Measurements from ENCODE around the gene INPP4B.

INPP4B gene

DNA sequence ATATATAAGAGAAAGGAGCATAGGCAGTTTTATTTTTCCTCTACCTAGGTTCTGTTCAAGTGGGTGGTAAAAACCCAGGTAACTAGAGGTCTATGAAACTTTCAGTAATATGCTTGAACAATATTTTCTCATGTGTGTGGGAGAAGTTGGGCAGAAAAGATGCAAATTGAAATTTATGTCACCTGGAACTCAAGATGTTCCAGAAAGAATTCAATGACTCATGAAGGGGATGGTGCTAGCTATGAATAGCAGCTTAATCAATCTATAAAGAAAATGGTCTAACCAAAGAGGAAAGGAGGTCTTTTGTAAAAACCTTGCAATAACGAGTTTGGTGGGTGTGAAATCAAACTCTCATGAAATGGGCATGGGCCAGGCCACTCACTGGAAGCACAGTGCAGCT is 263.8 kb downstream of the INPP4B start:
- DNase-seq (ENCODE audit: low read depth in 3 of 3): no peak

DNA sequence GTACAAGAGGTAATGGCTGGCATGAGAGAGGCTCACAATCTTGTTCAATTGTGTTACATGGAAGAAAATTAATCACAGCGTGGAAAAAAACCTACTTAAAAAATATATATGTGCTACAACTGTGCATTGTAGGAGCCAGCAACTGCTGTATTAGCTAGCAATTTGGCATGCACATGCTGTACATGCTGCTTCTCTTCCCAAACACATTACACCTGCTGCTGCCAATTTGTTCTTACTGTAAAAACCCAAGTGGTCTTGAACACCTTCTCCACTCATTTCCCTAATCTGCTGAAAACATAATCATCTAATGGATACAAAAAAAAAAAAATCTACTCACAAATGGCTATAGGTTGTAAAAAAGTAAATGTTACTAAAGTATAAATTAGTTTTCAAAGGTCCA is 264.2 kb downstream of the INPP4B start:
- DNase-seq (ENCODE audit: low read depth in 3 of 3): no peak

DNA sequence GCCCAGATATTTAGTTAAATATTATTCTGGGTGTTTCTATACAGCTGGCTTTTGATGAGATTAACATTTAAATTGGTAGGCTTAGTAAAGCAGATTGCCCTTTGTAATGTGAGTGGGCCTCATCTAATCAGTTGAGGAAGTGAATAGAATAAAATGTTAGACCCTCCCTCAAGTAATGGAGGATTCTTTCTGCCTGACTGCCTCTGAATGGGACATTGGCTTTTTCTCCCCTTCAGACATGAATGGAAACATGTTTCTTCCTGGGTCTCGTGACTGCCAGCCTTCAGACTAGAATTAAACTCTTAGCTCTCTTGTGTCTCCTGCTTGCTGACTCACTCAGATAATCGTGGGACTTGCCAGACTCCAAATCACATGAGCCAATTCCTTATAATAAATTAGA is 266.7 kb downstream of the INPP4B start:
- DNase-seq (ENCODE audit: low read depth in 3 of 3): no peak

DNA sequence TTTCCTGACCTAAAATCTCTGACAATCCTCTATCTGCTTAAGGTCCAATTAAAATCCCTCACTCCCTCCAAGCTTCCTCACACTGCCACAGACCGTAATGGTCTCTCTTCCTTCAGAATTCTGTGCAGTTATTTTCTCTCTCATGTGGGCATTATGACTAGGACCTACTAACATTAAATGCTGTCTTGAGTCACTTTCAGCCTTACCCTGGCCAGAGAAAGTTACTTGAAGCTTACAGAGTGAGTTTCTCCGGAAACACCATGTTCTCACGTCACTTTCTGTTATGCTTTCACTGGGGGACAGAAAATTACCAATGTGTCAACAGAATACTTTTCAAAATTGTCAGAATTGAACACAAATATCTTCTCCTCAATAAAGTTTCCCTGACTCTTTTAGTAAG is 271.8 kb downstream of the INPP4B start:
- DNase-seq (ENCODE audit: low read depth in 3 of 3): no peak

DNA sequence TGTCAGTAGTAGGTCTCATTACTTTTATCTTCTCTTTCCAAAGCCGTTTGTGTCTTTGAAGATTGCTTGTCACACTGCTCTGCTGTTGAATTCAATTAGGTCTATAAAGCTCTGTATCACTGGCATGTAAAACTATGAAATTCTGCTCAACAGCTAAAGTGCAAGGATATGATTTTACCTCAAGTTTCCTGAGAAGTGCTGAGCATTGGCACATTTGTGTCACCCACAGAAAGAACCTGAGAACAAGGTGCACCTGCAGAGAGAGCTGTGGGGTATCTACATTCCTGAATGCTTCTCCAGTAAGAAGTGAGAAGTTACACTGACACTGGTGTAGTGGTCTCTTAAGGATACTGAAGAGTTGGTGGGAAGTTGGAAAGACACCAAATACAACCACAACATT is 274.0 kb downstream of the INPP4B start:
- no peak for DNase-seq (ENCODE audit: low read depth in 3 of 3)

DNA sequence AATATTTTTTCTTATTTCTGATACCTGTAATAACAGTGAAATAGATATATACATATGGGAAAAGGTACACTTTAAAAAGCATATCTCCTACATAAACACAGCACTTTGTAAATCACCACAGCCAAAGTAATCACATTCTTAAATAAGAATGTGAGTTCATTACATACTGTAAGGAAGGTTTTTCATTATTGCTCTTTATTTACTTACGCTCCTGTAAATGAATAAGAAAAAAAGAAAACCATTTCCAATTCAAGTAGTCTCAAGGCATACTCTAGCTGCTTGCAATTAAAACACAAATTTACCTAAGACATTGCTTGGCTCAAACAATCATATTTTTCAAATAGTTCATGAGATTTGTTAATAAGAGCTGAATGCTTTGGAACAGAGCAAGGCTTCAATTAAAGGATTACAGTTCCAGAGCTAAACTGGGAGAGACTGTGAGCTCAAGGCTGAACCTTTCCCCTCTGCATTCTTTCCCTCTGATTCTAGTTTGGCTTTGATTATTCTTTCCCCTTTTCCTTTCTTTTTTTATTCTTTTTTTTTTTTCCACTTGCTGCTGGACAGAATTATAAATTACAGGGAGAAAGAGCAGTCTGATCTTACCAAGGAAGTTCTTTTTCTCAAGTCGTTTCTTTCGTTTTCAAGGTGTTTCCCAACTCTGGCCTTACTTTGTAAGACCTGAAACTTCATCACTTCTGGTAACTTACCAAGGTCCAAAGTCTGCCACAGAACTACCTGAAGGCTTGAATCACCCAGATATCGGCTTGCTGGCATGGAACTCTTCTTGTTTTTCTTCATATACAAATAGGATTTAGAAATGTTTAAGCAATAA is 278.3 kb downstream of the INPP4B start:
- no peak for DNase-seq (ENCODE audit: low read depth in 3 of 3)

DNA sequence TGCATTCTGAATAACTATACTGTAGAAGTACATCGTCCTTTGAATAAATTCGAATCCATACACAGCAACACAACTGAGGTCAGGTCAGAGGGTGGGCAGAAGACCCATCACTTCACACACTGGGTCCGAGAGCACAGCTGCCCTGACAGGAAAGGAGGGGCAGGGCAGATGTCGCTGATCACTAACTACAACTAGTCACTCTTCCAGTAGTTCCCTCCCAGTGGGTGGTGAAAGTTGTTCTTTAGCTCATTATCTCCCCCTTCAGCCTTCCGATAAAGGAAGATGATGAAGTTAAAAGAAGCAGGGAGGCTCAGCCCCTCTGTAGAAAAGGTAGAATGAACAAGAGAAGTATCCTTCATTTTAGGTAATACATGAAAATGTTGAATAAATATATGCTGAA is 278.9 kb downstream of the INPP4B start:
- DNase-seq (ENCODE audit: low read depth in 3 of 3): peak; percentile 32 to 42 (median 38)

DNA sequence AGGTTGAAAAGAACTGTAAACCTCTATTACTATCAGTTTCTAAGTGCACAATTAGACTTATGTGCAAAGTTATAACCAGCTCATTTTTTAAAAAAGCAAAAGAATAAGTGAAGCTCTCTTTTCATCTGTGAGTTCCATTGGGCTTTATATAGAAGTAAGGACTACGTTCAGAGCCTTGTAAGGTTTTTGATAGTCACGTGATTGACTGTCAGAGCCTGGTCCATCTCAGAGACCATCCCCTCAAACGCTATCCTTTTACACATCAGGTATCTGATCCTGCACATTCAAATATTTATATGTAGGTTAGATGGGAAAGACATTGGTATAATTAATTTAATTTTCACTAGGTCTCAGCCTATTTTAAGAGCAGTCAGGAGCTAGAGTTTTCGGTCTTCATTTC is 279.3 kb downstream of the INPP4B start:
- no peak for DNase-seq (ENCODE audit: low read depth in 3 of 3)

DNA sequence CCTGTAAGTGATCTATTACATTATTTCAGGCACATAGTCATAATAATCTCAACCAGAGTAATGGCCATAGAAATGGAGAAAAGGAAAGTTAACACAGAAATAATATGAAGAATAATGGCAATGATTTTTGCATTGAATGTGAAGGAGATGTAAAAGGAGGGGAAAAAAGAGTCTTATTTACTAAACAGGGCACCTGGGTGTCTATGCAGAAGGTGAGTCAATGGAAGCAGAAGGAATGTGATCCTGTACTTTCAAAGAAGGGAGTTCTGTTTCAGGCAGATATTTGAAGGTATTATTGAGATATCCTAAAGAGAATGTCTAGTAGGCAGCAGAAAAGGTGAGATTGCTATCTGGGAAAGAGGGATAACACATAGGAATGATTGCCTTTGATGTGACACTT is 279.9 kb downstream of the INPP4B start:
- no peak for DNase-seq (ENCODE audit: low read depth in 3 of 3)

DNA sequence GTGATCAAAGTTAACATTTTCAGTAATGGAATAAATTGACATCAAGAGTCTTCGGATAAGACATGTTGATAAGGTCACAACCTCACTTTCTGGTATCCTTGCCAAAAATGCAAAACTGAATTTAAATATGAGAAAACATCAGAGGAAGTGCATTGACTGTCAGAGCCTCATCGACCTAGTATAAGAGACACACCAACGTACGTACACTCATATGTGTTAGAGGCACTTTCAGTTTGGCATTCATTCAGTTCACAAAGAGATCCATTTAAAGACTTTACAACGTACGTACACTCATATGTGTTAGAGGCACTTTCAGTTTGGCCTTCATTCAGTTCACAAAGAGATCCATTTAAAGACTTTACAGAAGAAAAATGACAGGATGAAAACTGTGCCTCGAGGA is 280.3 kb downstream of the INPP4B start:
- DNase-seq (ENCODE audit: low read depth in 3 of 3): no peak

DNA sequence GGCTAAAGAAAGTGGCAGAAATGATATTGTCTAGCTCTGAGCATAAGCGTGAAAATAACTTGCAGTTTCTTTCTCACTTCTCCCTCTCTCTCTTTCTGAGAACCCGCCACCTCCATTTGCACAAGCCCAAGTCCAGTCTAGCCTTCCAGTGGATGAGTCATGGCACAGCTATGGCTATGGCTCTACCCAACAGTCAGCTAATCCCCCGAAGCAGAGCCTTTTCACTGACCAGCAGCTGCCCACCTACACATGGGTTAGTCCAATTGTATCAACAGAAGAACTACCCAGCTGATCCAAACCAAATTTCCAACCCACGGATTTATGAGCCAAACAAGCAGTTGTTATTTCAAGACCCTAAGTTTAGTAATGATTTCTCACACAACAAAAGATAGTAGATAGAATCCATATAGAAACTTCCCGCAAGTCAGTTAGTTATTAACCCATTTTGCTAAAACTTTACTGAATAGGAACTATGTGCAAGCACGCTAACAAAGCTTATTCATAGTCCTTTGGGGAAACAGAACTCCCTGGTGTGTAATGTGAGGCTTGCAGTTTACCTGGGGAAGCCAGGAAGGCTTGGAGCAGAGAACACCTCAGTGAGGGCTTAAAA is 282.3 kb downstream of the INPP4B start:
- DNase-seq (ENCODE audit: low read depth in 3 of 3): no peak

DNA sequence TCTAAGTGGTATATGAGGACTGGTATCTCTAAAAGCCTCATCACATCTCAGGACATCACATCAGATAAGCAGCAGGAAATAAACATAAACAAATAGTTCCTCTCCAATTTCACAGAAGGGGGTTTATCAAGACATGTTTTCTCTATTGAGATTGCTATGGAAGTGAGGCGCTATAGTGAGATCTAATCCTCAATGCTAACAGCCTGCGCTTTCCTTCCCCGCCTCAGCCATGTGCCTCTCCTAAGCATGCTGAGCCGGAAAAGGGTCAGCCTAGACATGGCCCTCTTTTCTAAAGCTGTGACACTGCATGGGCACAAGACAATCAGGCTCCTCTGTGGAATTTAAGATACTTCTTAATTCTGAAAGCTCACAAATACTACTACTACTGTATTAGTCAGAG is 286.1 kb downstream of the INPP4B start:
- no peak for DNase-seq (ENCODE audit: low read depth in 3 of 3)

DNA sequence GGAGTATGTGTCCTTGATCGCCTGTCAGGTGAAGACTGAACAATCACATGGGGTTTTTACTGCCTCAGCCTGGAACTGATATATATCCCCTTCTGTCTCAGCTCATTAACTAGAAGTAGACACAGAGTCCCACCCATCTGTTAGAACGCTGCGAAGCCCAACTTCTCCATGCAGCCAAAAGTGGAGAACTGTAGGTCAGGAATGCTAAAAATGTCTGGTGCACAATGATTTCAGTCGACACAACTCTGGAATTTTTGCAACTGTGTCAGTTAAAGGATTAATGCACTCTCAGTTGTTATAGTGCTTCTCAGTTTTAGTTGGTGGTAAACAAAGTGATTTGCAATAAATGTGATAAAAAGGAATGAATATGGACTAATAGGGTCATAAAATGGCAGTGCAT is 287.2 kb downstream of the INPP4B start:
- no peak for DNase-seq (ENCODE audit: low read depth in 3 of 3)

DNA sequence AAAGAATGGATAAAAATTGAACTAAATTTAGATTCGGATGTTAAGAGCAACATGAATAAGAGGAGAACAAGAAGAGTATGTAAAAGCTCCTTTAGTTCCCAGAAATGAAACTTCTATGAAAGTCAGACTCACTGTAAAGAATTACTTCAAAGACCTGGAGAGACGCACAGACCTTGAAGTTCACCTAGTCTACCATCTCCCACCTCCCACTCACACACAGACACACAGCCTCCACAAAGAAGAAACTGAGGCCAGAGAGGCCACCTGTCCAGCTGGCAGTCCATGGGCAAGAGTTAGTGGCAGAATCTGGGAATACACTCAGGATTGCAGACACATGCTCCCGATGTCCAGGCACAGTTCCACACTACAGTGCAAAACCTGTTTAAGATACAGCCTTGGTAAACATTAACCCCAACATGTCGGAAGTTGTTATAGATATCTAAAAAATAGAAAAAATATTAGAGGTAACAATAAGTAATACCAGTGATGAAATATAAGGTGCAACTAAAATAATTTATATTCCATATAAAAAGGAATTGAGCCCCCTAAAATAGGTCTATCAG is 288.8 kb downstream of the INPP4B start:
- no peak for DNase-seq (ENCODE audit: low read depth in 3 of 3)

DNA sequence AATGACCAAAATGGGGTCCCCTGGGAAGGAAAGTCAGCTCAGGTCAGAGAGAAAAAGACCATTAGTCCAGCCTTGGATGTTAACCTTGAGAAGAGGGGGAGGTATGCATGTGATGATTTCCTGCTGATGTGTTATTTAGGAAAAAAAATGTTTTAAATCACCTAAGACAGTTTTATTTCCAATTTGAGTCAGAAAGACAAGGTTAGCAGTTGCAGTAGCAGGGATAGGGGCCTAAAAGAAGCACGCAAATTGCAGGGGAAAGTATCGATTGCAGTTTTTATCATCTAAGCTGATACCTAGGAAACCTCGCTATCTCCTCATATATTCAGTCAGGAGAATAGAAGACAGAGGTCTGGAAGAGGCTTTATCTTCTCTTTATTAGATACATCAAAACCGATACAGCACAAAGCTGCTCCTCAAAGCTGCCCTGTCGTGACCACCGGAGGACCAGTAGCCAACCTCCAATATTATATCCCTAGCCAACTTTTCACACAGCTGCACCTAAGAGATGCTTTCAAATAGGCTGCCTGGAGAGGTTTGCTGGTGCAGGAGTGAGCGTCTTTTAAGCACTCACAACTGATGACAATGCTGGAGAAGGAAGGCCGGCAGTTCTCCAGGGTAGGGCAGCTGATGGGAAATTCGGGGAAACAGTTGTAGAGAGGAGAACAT is 289.4 kb downstream of the INPP4B start:
- no peak for DNase-seq (ENCODE audit: low read depth in 3 of 3)

DNA sequence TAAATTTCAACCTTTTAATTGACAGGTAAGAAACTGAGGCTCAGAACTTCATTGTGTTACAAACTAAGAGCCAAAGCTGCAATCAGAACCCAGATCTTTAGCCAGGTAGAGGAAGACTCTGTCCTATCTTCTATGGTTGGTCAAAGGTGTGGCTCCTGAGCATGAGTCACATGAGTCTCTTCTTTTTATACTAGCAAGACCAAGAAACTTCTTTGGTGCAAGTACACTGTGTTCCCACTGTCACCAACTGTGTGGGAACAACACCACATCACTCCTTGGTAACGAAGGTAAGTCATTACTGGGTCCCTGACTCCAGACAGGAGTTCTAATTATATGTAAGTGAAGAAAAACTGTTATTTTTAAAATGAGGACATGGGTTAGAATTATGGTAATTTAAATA is 290.1 kb downstream of the INPP4B start:
- DNase-seq (ENCODE audit: low read depth in 3 of 3): no peak

DNA sequence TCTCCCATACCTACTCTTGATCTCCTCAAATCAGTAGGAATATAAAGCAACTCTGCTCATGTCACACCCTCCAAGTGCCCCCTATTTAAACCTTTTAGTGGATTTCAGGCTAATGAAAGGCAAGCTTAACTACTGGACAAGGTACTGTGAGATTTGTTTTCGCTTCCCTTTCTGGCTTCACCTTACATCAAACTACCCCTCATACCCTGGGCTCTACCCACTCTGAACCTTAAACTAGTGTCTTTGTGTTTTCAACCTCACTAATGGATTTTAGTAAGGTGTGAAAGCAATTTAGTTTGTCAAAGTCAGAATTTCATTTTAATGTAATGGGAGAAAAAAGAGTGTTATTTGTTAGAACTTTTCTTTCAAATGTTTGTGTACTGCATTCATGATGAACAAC is 291.7 kb downstream of the INPP4B start:
- no peak for DNase-seq (ENCODE audit: low read depth in 3 of 3)

DNA sequence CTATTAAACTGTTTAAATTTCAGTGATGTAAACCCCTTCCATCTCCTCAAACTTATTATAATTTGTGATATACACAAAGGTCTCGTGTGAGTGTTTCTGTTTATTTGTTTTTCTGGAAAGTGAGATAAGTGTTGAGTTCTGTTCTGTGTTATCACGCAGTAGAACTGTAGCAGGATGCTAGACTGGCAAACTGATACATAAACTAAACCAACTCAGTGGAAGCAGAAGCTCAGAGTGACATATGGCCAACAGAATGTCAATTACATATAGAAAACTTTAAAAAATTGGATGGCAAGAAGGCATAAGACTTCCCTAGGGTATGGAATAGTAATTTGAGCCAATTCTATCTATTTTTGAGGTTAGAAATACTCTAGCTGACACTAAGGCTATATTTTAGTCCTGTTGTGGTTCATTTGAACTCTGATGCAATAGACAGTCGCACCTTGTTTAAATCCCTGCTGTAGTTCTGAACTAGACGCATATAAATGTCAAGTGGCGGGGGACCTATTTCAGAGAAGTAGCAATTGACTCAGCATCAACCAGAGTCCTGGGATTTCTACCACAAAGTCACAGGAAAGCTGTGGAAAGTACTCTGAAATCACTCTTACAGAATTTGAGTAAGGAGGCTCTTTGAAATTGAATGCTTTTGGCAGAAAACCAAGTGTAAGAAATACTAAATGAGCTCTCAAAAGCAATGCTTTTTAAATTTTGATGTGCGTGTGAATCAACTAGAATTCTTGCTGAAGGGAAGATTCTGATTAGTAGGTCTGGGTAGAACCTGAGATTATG is 294.4 kb downstream of the INPP4B start:
- no peak for DNase-seq (ENCODE audit: low read depth in 3 of 3)

DNA sequence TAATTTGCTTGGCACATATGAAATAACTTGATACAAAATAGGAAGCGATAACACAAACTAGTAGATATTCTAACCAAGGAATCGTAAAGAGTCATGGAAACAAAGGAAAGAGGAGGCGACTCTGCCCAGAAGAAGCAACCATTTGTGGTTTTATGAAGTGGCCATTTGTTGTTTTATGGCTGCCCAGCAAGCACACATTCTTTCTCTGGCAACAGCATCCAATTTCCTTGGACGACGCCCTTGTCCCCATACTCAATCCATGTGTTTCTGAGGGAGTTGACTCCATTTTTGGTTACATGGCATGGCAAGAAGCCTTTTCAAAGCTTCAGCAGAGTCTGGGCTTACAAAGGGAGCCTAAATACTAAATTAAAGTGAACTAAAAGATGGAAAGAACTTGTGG is 295.1 kb downstream of the INPP4B start:
- DNase-seq (ENCODE audit: low read depth in 3 of 3): no peak

DNA sequence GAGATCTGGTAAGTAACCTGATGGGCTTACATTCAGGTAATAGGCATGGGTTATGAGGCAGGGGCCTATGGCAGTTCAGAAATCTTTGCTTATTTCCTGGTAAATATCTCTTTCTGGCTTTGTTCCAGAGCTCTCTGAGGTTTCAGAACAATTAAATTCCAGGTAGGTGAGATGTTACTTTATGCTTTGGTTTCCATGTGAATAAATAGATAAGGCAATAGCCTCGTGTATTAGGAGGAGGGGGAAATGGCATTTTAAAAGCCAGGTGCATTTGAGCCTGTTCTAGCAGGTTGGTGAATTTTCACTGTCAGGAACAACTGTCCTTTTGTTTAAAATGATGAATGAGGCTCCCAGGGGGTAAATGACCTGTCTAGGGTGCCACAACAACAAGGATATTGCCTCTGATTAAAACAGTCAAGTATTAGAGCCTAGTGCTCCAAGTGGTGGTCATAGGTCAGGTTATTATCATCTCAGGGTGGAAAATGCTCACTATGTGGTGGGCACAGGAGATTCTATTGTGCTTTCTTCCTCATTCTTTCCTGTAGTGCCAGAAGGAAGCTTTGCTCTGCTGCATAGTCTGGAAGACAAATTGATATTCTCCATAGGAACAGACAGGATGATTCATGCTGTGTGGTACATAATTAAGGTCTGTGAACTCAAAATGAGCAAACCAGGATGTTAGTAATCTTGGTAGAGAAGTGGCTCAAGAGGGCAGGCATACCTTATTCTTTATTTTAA is 296.2 kb downstream of the INPP4B start:
- no peak for DNase-seq (ENCODE audit: low read depth in 3 of 3)

DNA sequence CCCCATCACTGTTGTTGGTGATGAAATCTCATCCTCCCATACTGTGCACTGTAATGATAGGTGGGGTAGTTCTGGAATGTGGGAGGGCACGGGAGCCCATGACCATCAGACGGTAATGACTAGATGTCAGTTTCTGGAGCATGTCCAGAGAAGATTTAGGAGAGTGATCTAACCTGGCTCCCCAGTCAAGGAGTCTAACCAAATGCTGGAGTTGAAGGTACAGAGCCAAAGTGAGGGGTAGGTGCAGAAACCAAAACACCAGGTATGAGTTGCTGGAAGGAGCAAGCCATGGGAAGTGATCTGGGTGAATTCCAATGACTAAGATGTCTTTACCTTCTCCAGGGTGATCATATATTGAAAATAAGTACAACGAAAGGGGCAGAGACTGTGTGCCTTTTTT is 296.9 kb downstream of the INPP4B start:
- no peak for DNase-seq (ENCODE audit: low read depth in 3 of 3)
